GM10266 (cell line): ENCODE results near the gene MFSD6.

Source experiments
- DNase-seq: peaks from one replicate; pipeline ENCODE4 v3.0.0; 2012; ENCODE audit errors: extremely low spot score
- CTCF ChIP-seq: IDR thresholded peaks from 2 replicates; pipeline ENCODE4 v1.5.1; 2012; ENCODE audit warnings: mild to moderate bottlenecking, low read depth; ENCODE audit not compliant: control insufficient read depth, insufficient read depth; ENCODE audit errors: missing control alignments

The MFSD6 gene

GRCh38 chr2:190456833-190457232 lies 48.7 kb downstream of the MFSD6 start:
- TF ChIP-seq CTCF = no peak
- DNase-seq = no peak

DNA sequence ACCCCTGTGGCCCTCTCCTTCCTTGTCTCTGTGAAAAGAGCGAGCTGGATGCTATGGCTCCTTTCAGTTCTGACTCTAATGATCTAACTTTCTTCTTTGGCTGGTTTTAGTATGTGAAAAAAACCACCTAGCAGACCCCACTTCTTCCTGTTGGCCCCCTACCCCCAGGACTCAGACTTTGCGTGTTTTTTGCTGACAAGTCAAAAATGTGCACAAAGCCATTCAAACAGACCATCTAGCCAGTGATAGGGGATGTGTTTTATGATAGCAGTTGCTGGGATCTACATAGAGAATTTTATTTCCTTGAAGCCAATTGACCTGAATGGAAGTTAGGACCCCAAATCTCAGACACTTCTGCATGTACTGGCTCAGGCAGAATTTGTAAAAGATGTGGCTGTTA lies 49.1 kb downstream of the MFSD6 start:
- no peak for TF ChIP-seq CTCF

GRCh38 chr2:190458352-190459107 lies 50.4 kb downstream of the MFSD6 start:
- no peak for DNase-seq

More for the DNA sequence above, 49.1 kb downstream of the MFSD6 start:
- no peak for DNase-seq

GRCh38 chr2:190459881-190460280 lies 51.7 kb downstream of the MFSD6 start:
- DNase-seq = no peak
- TF ChIP-seq CTCF = no peak

More at GRCh38 chr2:190458352-190459107, 50.4 kb downstream of the MFSD6 start:
- TF ChIP-seq CTCF = no peak

- no peak for DNase-seq
- TF ChIP-seq CTCF = no peak
Measured at GRCh38 chr2:190460487-190460886, 52.3 kb downstream of the MFSD6 start.

- TF ChIP-seq CTCF = no peak
- no peak for DNase-seq
Measured at GRCh38 chr2:190462181-190462580, 54.0 kb downstream of the MFSD6 start.

DNA sequence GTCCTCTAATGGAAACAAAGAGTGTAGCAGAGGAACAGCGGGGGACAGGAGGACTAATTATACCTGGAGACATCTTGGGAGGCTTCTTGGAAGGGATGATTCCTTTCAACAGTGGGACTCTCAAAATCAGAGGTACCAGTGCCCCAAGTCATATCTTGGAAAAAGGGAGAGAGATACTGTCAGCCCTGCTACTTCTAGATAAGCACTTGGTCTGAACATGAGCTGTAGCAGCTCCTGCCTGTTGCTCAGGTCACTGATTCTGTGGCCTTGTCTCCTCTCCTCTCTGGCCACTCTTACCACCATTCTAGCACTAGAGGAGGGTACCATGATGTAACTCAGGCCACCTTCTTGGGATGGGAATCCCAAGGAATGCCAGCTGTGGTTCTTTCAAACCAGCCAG lies 54.5 kb downstream of the MFSD6 start:
- no peak for TF ChIP-seq CTCF
- DNase-seq = no peak
